CD8-positive, alpha-beta memory T cell (primary cell): Measurements from ENCODE around the gene GATM. TPM values are rescaled to one million over a fixed set of nuclear protein-coding genes. Genes with fewer than 3 reads are reported as not detected.

Source experiments
- CTCF ChIA-PET: fragments of 350-600 bp; sonication (Branson Sonifier 250); formaldehyde crosslinking; loops from one replicate; lab custom pipeline; 2021; ENCODE audit warnings: antibody characterized with exemption; lab: Charles Lee
- POLR2A ChIA-PET: fragments of 350-600 bp; sonication (Branson Sonifier 250); formaldehyde crosslinking; loops from one replicate; lab custom pipeline; 2021; ENCODE audit warnings: antibody characterized with exemption; lab: Charles Lee
- DNase-seq, 5 donors: peaks; one replicate each; pipeline versions ENCODE4 v3.0.0 to v3.0.0-alpha.2; 2020 to 2022; ENCODE audit warnings: mixed read lengths in 1 of 5
- H3K27ac ChIP-seq: one replicate; pipeline ENCODE4 v1.7.0; 2013; ENCODE audit warnings: low read depth, mild to moderate bottlenecking, low read length, moderate library complexity
- H3K27me3 ChIP-seq: 2 replicates; pipeline ENCODE4 v1.7.0; 2013; ENCODE audit warnings: low read length, mild to moderate bottlenecking; ENCODE audit not compliant: insufficient read depth, poor library complexity, severe bottlenecking
- H3K36me3 ChIP-seq: 2 replicates; pipeline ENCODE4 v1.7.0; 2013; ENCODE audit warnings: mild to moderate bottlenecking, low read length, moderate library complexity; ENCODE audit not compliant: insufficient read depth
- H3K4me1 ChIP-seq: 2 replicates; pipeline ENCODE4 v1.7.0; 2013; ENCODE audit warnings: mild to moderate bottlenecking, low read length, moderate library complexity; ENCODE audit not compliant: insufficient read depth
- H3K4me3 ChIP-seq: 2 replicates; pipeline ENCODE4 v1.7.0; 2013; ENCODE audit warnings: mild to moderate bottlenecking, low read length
- H3K9me3 ChIP-seq: 2 replicates; pipeline ENCODE4 v1.7.0; 2013; ENCODE audit warnings: mild to moderate bottlenecking, low read length
- H3K27ac Mint-ChIP-seq, 8 donors: one replicate each; pipeline ENCODE4 v1.8.0; 2020 to 2021; ENCODE audit warnings: mixed read lengths in 8 of 8, mild to moderate bottlenecking in 6 of 8, inconsistent platforms in 3 of 8, moderate library complexity in 3 of 8
- H3K27me3 Mint-ChIP-seq, 2 donors: one replicate each; pipeline ENCODE4 v1.8.0; 2020 to 2021; ENCODE audit warnings: mixed read lengths in 2 of 2, mild to moderate bottlenecking in 1 of 2, moderate library complexity in 1 of 2
- H3K36me3 Mint-ChIP-seq, 3 donors: one replicate each; pipeline ENCODE4 v1.8.0; 2020 to 2021; ENCODE audit warnings: mixed read lengths in 3 of 3, inconsistent platforms in 1 of 3, mild to moderate bottlenecking in 1 of 3
- H3K4me1 Mint-ChIP-seq, 3 donors: one replicate each; pipeline ENCODE4 v1.8.0; 2020 to 2021; ENCODE audit warnings: mixed read lengths in 3 of 3, inconsistent platforms in 1 of 3, mild to moderate bottlenecking in 1 of 3
- H3K4me3 Mint-ChIP-seq, 7 donors: one replicate each; pipeline ENCODE4 v1.8.0; 2020 to 2021; ENCODE audit warnings: mixed read lengths in 7 of 7, mild to moderate bottlenecking in 6 of 7, moderate library complexity in 4 of 7, inconsistent platforms in 2 of 7
- H3K9me3 Mint-ChIP-seq, 5 donors: one replicate each; pipeline ENCODE4 v1.8.0; 2020 to 2022; ENCODE audit warnings: mixed read lengths in 5 of 5, mild to moderate bottlenecking in 3 of 5, moderate library complexity in 2 of 5, inconsistent platforms in 1 of 5
- polyA plus RNA-seq: library from polyadenylated mRNA; unstranded; fragments of 300-500 nt; fragmentation: Illumina TruSeq; gene quantifications from one replicate; pipeline ENCODE4 v1.2.3, GENCODE V29; 2021
- total RNA-seq, 2 experiments: library from RNA; stranded (reverse); gene quantifications; one replicate each; pipeline ENCODE4 v1.2.3, GENCODE V29; 2021

GATM gene
- total and polyA plus RNA-seq, 3 experiments from 2014 or later: 0.43 to 2.4 (median 1.9) TPM

DNA sequence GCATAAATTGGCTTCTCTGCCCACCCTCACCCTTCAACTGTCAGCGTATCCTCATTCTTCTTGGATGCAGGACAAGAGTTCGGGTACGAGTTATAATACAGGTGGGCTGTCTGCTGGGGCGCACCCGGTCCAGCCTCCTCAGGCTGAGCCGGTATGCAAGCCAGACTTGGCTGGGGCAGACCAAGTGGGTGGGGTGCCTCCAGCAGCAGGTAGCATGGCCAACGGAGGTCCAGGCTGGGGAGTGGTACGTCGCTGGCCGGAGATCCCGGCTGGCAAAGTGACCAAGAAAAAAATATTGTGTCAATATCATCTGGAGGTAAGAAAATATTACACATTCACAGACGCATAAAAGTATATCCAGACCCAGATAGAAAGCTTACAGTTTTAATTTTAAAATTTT lies 45.6 kb downstream of the GATM start:
- ChIA-PET POLR2A (no interaction called here), CTCF (no interaction called here)
- Mint-ChIP-seq H3K4me3 (no peak overlapping the region), H3K27ac (peak overlapping the region in 1 of 8 donors; percentile 24), H3K4me1 (peaks cover 3 to 11% (median 5%) of the 10 kb centered on the region in 3 donors), H3K9me3 (peaks cover 0 to 4% (median 0%) of the 10 kb centered on the region in 5 donors), H3K36me3 (peaks cover 0 to 1% (median 0%) of the 10 kb centered on the region in 3 donors), H3K27me3 (peaks cover 10 to 26% of the 10 kb centered on the region in 2 donors)
- Histone ChIP-seq H3K27me3 (no peaks in the 10 kb centered on the region), H3K9me3 (no peaks in the 10 kb centered on the region), H3K4me1 (no peaks in the 10 kb centered on the region), H3K36me3 (no peaks in the 10 kb centered on the region), H3K27ac (no peak overlapping the region), H3K4me3 (no peak overlapping the region)
- no peak for DNase-seq

DNA sequence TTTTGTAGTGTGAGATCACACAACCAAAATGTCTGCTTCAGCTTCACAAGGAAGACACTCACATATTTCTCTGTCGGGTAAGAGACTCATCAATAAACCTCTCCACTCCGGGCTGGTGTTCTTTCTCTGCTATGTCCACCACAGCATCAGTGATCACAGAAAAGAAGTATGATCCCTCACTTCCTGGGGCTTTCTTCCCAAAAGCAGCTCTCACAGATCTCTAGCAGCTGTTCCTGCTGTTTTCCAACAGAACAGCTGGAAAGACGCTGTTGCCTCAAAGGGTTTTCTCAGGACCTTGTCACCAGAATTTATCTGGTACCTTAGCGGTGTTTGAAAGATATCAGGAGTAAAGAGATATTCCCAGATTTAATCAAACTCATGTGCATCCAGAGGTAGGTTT lies 46.4 kb downstream of the GATM start:
- DNase-seq: no peak
- no peaks in the 10 kb centered on the region for H3K36me3 ChIP-seq
- peaks cover 16 to 30% of the 10 kb centered on the region in 2 donors for H3K27me3 Mint-ChIP-seq
- H3K4me1 Mint-ChIP-seq: peaks cover 3 to 8% (median 5%) of the 10 kb centered on the region in 3 donors
- ChIA-PET CTCF (no interaction called here), POLR2A (no interaction called here)
- no peak overlapping the region for H3K27ac Mint-ChIP-seq
- no peaks in the 10 kb centered on the region for H3K4me1 ChIP-seq
- H3K27ac ChIP-seq: no peak overlapping the region
- no peaks in the 10 kb centered on the region for H3K9me3 Mint-ChIP-seq
- no peak overlapping the region for H3K4me3 ChIP-seq
- no peak overlapping the region for H3K4me3 Mint-ChIP-seq
- H3K36me3 Mint-ChIP-seq: peaks cover 0 to 1% (median 0%) of the 10 kb centered on the region in 3 donors
- H3K27me3 ChIP-seq: no peaks in the 10 kb centered on the region
- H3K9me3 ChIP-seq: no peaks in the 10 kb centered on the region

DNA sequence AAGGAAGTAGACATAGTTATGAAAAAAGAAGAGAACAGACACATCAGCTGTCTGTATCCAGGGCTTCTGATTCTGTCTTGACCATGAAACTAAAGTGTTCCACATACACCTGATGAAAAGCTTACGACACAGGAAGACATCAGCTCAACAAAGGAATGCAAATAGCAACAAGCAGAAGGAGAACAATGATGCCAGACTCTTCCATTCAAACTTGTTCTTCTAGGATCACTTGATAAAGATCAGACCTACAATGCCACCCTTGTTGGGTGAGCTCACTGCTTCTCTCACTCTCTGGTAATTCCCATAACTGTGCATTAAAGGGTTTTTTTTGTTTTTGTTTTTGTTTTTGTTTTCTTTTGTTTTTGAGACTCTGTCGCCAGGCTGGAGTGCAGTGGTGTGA lies 49.7 kb downstream of the GATM start:
- Histone ChIP-seq H3K4me1 (no peaks in the 10 kb centered on the region), H3K36me3 (no peaks in the 10 kb centered on the region), H3K27ac (no peak overlapping the region), H3K4me3 (no peak overlapping the region), H3K9me3 (no peaks in the 10 kb centered on the region), H3K27me3 (no peaks in the 10 kb centered on the region)
- Mint-ChIP-seq H3K4me1 (no peaks in the 10 kb centered on the region), H3K27me3 (peaks cover 21 to 54% of the 10 kb centered on the region in 2 donors), H3K9me3 (no peaks in the 10 kb centered on the region), H3K36me3 (peaks cover 0 to 1% (median 0%) of the 10 kb centered on the region in 3 donors), H3K4me3 (no peak overlapping the region), H3K27ac (no peak overlapping the region)
- POLR2A ChIA-PET: no interaction called here
- DNase-seq: no peak
- CTCF ChIA-PET: no interaction called here

DNA sequence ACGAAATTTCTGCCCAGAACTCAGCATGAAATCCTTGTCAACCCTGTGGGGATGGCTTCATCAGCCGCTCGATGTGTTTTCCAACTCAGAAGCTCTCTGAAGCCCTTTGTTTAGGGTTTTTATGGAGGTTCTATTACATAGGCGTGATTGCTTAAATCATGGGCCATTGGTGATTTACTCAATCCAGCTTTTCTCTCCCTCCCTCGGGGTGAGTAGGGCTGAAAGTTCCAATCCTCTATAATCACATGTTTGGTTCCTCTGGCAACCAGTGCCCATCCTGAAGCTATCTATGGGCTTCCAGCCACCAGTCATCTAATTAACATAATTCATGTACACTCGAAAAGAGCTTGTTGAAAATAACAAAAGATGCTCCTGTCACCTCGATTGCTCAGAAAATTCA lies 51.6 kb downstream of the GATM start:
- peaks cover 0 to 1% (median 0%) of the 10 kb centered on the region in 3 donors for H3K36me3 Mint-ChIP-seq
- H3K9me3 Mint-ChIP-seq: no peaks in the 10 kb centered on the region
- H3K4me1 Mint-ChIP-seq: no peaks in the 10 kb centered on the region
- ChIA-PET POLR2A (no interaction called here), CTCF (no interaction called here)
- peaks cover 21 to 54% of the 10 kb centered on the region in 2 donors for H3K27me3 Mint-ChIP-seq
- no peak overlapping the region for H3K27ac Mint-ChIP-seq
- Histone ChIP-seq H3K36me3 (no peaks in the 10 kb centered on the region), H3K9me3 (no peaks in the 10 kb centered on the region), H3K27me3 (no peaks in the 10 kb centered on the region), H3K27ac (no peak overlapping the region), H3K4me1 (no peaks in the 10 kb centered on the region), H3K4me3 (no peak overlapping the region)
- no peak for DNase-seq
- no peak overlapping the region for H3K4me3 Mint-ChIP-seq

DNA sequence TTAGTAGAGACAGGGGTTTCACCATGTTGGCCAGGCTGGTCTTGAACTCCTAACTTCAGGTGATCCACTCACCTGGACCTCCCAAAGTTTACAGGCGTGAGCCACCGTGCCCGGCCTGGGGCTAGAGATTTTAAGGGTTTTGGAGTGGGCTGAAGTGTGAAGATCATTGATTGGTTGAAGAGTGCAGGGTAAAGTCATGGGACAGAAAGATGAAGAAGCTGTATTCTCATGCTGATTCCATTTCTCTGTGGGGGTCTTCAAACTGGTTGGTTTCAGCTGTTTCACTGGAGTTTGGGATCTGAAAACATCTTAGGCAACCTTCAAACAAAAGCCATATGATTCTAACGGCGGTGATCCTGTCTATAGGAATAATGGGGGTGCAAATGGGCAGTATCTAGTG lies 52.1 kb downstream of the GATM start:
- CTCF ChIA-PET: no interaction called here
- no peaks in the 10 kb centered on the region for H3K36me3 ChIP-seq
- peaks cover 0 to 1% (median 0%) of the 10 kb centered on the region in 3 donors for H3K36me3 Mint-ChIP-seq
- no peak overlapping the region for H3K4me3 ChIP-seq
- no peaks in the 10 kb centered on the region for H3K9me3 Mint-ChIP-seq
- no peaks in the 10 kb centered on the region for H3K4me1 ChIP-seq
- H3K27me3 Mint-ChIP-seq: peaks cover 21 to 51% of the 10 kb centered on the region in 2 donors
- no peaks in the 10 kb centered on the region for H3K9me3 ChIP-seq
- no peaks in the 10 kb centered on the region for H3K27me3 ChIP-seq
- DNase-seq: no peak
- no peak overlapping the region for H3K27ac Mint-ChIP-seq
- POLR2A ChIA-PET: no interaction called here
- H3K4me3 Mint-ChIP-seq: no peak overlapping the region
- no peak overlapping the region for H3K27ac ChIP-seq
- H3K4me1 Mint-ChIP-seq: no peaks in the 10 kb centered on the region

DNA sequence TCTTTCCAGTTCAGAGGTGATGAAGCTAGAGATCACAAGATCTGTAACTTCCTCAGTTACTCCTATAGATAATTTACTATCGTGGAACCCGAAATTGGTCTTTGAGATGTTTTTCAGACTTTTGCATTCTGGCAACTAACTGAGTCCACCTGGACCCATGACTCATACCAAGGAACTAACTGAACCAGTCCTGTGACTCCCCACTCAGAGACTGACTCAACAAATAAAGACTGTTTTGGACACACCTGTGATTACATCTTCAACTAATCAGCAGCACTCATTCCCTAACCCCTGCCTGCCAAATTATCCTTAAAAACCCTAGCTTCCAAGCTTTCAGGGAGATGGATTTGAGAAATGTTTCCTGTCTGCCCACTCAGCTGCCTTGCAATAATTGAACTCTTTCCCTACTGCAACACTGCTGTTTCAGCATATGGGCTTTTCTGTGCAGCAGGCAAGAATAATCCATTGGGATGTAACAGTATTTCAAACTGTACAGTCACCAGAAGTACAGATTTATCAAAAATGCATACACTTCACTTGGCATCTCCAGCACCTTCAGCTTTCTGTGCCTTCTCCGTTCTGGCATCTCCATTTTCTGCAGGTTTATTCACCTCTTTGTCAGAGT lies 57.7 kb downstream of the GATM start:
- CTCF ChIA-PET: no interaction called here
- no peaks in the 10 kb centered on the region for H3K9me3 Mint-ChIP-seq
- no peak for DNase-seq
- Histone ChIP-seq H3K27me3 (no peaks in the 10 kb centered on the region), H3K9me3 (no peaks in the 10 kb centered on the region), H3K4me3 (no peak overlapping the region), H3K36me3 (no peaks in the 10 kb centered on the region), H3K4me1 (no peaks in the 10 kb centered on the region), H3K27ac (no peak overlapping the region)
- H3K4me3 Mint-ChIP-seq: no peak overlapping the region
- no peaks in the 10 kb centered on the region for H3K4me1 Mint-ChIP-seq
- H3K36me3 Mint-ChIP-seq: no peaks in the 10 kb centered on the region
- peaks cover 10 to 40% of the 10 kb centered on the region in 2 donors for H3K27me3 Mint-ChIP-seq
- POLR2A ChIA-PET: no interaction called here
- peak overlapping the region in 1 of 8 donors; percentile 42 for H3K27ac Mint-ChIP-seq

DNA sequence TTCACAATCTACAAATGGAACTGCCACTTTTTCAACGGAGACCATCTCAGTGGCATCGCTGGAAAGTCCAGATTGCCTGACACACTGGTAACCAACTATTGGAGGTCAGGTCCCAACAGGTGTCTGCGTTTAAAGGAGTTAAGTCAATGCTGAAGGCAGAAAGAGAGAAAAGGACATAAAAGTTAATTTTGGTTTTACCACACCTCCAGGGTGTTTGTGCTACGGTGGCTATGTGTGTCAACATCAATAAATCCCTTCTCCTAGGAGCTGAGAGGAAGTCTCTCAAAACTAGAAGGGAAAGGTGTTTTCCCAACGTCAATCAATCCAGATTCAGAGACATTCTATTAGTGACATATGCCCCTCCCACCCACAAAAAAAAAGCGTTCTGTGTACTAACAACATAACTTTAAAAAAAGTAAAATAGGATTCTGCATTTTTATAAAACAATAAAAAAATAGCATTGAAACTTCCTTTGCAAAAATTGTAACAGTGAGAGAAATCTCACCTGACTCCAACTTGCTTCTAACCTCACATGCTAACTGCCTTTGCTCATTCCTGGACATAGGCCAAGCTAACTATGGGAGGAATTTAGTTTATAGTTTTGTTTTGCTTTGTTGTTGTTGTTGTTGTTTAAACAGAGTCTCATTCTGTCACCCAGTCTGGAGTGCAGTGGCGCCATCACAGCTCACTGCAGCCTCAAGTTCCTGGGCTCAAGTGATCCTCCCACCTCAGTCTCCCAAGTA lies 58.7 kb downstream of the GATM start:
- H3K27me3 ChIP-seq: no peaks in the 10 kb centered on the region
- Mint-ChIP-seq H3K4me3 (no peak overlapping the region), H3K27me3 (peaks cover 10 to 41% of the 10 kb centered on the region in 2 donors), H3K27ac (peak overlapping the region in 1 of 8 donors; percentile 81), H3K36me3 (no peaks in the 10 kb centered on the region), H3K4me1 (peaks cover 0 to 3% (median 0%) of the 10 kb centered on the region in 3 donors), H3K9me3 (no peaks in the 10 kb centered on the region)
- H3K27ac ChIP-seq: no peak overlapping the region
- no peaks in the 10 kb centered on the region for H3K36me3 ChIP-seq
- DNase-seq: no peak
- H3K4me3 ChIP-seq: no peak overlapping the region
- H3K9me3 ChIP-seq: no peaks in the 10 kb centered on the region
- POLR2A ChIA-PET: no interaction called here
- CTCF ChIA-PET: no interaction called here
- no peaks in the 10 kb centered on the region for H3K4me1 ChIP-seq

DNA sequence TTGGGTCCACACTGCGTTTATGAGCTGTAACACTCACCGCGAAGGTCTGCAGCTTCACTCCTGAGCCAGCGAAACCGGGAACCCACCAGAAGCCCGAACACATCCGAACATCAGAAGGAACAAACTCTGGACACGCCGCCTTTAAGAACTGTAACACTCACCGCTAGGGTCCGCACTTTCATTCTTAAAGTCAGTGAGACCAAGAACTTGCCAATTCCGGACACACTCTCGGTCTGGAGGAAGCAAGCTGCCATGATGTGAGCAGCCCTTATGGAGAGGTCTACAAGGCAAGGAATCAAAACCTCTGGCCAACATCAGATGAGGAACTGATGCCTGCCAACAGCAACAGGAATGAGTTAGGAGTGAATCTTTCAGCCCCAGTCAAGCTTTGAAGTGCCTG lies 63.4 kb downstream of the GATM start:
- DNase-seq: no peak
- no peaks in the 10 kb centered on the region for H3K9me3 ChIP-seq
- Mint-ChIP-seq H3K9me3 (peaks cover 0 to 3% (median 0%) of the 10 kb centered on the region in 5 donors), H3K4me1 (peaks cover 0 to 3% (median 0%) of the 10 kb centered on the region in 3 donors), H3K36me3 (no peaks in the 10 kb centered on the region), H3K27ac (no peak overlapping the region), H3K4me3 (no peak overlapping the region), H3K27me3 (peaks cover 12 to 39% of the 10 kb centered on the region in 2 donors)
- CTCF ChIA-PET: no interaction called here
- no peaks in the 10 kb centered on the region for H3K27me3 ChIP-seq
- POLR2A ChIA-PET: no interaction called here
- H3K4me1 ChIP-seq: no peaks in the 10 kb centered on the region
- no peak overlapping the region for H3K27ac ChIP-seq
- no peak overlapping the region for H3K4me3 ChIP-seq
- H3K36me3 ChIP-seq: no peaks in the 10 kb centered on the region
